ENCODE measurements around the gene ACSS1. TPM values are rescaled to one million over a fixed set of nuclear protein-coding genes. Genes with fewer than 3 reads are reported as not detected.

The ACSS1 gene
- total RNA-seq, 2 experiments from 2014 or later: 8.5 to 10.7 TPM

DNA sequence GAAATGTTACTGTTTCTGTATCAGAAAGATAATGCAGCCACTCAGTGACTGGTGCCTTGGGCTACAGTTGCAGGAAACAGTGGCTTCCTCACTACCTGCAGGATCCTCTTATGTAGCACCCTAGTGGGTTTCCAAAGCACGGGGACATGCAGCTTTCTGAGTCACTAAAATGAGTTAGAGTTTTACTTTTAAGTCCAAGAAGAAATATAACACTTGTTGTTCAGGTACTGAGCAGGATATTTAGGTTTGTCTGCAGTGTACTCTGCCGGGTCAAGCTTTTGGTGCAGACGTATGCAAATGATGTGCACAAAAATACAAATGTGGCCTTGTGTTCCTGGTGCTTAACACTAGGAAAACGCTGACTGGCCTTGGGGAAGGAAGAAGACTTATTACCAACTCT, 22.0 kb downstream of the ACSS1 start:
- intact Hi-C loops (cut with DNase I, micrococcal nuclease): no loop called here
- peak overlapping the region; percentile 52 for H3K27ac Mint-ChIP-seq
- H3K4me1 Mint-ChIP-seq: peaks cover 36% of the 10 kb centered on the region
- no peaks in the 10 kb centered on the region for H3K36me3 Mint-ChIP-seq (ENCODE audit: low read depth)
- POLR2A ChIA-PET: no interaction called here
- H3K27me3 Mint-ChIP-seq: no peaks in the 10 kb centered on the region
- peak overlapping the region; percentile 6 for H3K4me3 Mint-ChIP-seq
- ATAC-seq (peak; percentile 81), DNase-seq (peak; percentile 41)
- CTCF ChIA-PET: interaction anchor here (1.0 to 1.5 kb wide), 3 partner anchors 13 to 53 kb away, joined by 3 to 6 read pairs (median 4); no protein-coding TSS in a partner anchor
- H3K9me3 Mint-ChIP-seq (ENCODE audit: low read depth): no peaks in the 10 kb centered on the region

- Mint-ChIP-seq H3K4me3 (no peak overlapping the region), H3K9me3 (ENCODE audit: low read depth) (no peaks in the 10 kb centered on the region), H3K27ac (no peak overlapping the region), H3K27me3 (no peaks in the 10 kb centered on the region), H3K36me3 (ENCODE audit: low read depth) (peaks cover 2% of the 10 kb centered on the region), H3K4me1 (peaks cover 34% of the 10 kb centered on the region)
- ATAC-seq (no peak), DNase-seq (no peak)
- intact Hi-C loops (cut with DNase I, micrococcal nuclease): no loop called here
- ChIA-PET POLR2A (interaction anchor here (0.6 to 0.7 kb wide), 2 partner anchors 57 to 218 kb away, joined by 3 to 4 read pairs; no protein-coding TSS in a partner anchor), CTCF (interaction anchor here (0.7 to 1.9 kb wide), 6 partner anchors 9 to 322 kb away, joined by 3 to 8 read pairs (median 3); no protein-coding TSS in a partner anchor)
These were observed 24.0 kb downstream of the ACSS1 start for GRCh38 chr20:25033924-25034300.

GRCh38 chr20:25033265-25033923, 24.5 kb downstream of the ACSS1 start:
- no peak for DNase-seq
- H3K27ac Mint-ChIP-seq: no peak overlapping the region
- no peaks in the 10 kb centered on the region for H3K9me3 Mint-ChIP-seq (ENCODE audit: low read depth)
- peaks cover 2% of the 10 kb centered on the region for H3K36me3 Mint-ChIP-seq (ENCODE audit: low read depth)
- intact Hi-C loops (cut with DNase I, micrococcal nuclease): no loop called here
- no peaks in the 10 kb centered on the region for H3K27me3 Mint-ChIP-seq
- peaks cover 34% of the 10 kb centered on the region for H3K4me1 Mint-ChIP-seq
- H3K4me3 Mint-ChIP-seq: no peak overlapping the region
- POLR2A ChIA-PET: interaction anchor here (0.6 to 0.7 kb wide), 2 partner anchors 58 to 218 kb away, joined by 3 to 4 read pairs; no protein-coding TSS in a partner anchor
- ATAC-seq: no peak
- CTCF ChIA-PET: interaction anchor here (0.8 to 1.9 kb wide), 6 partner anchors 8 to 322 kb away, joined by 3 to 8 read pairs (median 3); no protein-coding TSS in a partner anchor

DNA sequence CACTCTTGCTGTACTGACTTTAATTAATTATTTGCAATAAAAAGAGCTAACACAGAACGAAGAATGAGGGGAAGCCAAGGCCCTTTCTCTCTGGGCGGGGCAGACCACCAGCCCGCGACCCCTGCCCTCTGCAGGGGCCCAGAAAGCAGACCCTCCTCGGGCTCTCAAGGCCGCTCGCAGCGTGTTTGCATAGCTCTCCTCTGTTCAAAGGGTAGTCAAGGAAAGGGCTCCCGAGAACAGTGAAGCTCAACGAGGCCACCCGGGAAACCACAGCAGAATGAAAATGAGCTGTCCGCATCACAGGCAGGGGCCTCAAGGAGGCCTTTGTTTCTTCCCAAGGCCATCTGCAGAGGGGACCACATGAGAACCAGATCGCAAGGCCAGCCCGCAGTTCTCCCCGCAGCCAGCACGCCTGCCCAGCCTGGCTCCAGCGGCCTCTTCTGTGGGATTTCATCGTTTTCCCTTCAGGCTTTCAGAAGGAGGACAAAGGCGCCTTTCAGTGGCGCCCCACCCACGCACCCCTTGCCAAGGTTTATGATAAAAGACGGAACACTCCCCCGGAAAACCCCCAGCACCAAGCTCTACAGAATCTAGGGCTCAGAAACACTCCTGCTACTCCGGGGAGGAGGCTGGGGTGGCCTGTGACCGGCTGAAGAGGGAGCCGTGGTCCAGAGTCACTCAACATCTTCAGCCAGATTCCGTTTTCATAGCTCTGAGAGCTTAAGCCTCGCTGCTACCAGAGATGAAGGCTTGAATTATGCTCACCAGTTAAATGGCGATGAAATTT, 25.3 kb downstream of the ACSS1 start:
- intact Hi-C loops (cut with DNase I, micrococcal nuclease): no loop called here
- no peaks in the 10 kb centered on the region for H3K9me3 Mint-ChIP-seq (ENCODE audit: low read depth)
- H3K36me3 Mint-ChIP-seq (ENCODE audit: low read depth): peaks cover 2% of the 10 kb centered on the region
- ChIA-PET CTCF (interaction anchor here (0.8 to 1.9 kb wide), 5 partner anchors 7 to 32 kb away, joined by 3 to 8 read pairs (median 3); no protein-coding TSS in a partner anchor), POLR2A (no interaction called here)
- no peak for ATAC-seq
- no peak for DNase-seq
- H3K4me1 Mint-ChIP-seq: peaks cover 28% of the 10 kb centered on the region
- no peaks in the 10 kb centered on the region for H3K27me3 Mint-ChIP-seq
- H3K27ac Mint-ChIP-seq: no peak overlapping the region
- no peak overlapping the region for H3K4me3 Mint-ChIP-seq

DNA sequence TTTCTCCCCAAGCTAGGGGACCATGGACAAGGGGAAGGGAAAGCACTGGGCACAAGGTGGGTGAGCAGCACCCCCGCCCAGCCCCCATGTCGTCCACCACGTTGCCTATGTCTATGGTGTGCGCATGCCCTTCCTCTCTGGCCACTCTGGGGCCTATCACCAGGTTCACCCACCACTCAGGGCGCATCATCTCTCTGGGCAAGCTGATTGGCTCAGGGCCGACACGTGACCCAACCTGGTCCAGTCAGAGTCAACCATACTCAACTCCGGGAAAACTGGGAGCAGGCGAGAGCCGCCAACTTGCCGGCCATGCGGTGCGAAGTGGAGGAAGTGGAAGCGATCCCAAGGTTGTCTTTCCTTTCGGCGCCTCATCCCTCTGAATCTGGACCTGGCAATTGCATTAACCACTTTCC, 25.9 kb downstream of the ACSS1 start:
- no peaks in the 10 kb centered on the region for H3K27me3 Mint-ChIP-seq
- H3K4me1 Mint-ChIP-seq: peaks cover 22% of the 10 kb centered on the region
- no peak for ATAC-seq
- intact Hi-C loops (cut with DNase I, micrococcal nuclease): no loop called here
- H3K36me3 Mint-ChIP-seq (ENCODE audit: low read depth): peaks cover 2% of the 10 kb centered on the region
- H3K4me3 Mint-ChIP-seq: no peak overlapping the region
- ChIA-PET CTCF (no interaction called here), POLR2A (no interaction called here)
- no peak for DNase-seq
- H3K27ac Mint-ChIP-seq: no peak overlapping the region
- H3K9me3 Mint-ChIP-seq (ENCODE audit: low read depth): no peaks in the 10 kb centered on the region

GRCh38 chr20:25031241-25031640, 26.7 kb downstream of the ACSS1 start:
- no peak for ATAC-seq
- H3K36me3 Mint-ChIP-seq (ENCODE audit: low read depth): peaks cover 2% of the 10 kb centered on the region

DNA sequence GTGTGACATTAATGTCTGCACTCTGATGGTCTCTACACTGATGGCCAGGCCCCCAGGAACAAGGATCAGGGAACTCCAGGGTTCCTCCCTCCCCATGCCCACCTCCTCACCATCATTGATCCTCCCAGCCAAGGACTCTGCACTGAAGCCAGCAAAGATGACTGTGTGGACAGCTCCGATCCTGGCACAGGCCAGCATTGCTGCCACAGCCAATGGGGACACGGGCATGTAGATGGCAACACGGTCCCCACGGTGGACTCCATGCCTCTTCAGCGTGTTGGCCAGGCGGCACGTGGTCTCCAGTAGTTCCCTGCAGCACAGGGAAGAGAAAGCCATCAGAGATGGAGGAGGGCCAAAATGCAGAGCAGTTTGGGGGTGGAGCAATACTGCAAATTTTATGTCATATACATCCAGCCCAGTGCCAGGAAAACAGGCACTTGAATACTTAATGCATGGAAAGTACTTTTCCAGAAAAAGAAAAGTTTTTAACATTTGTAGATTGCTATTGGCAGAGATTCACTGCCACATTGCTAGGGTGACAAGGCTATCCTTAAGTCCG, 27.2 kb downstream of the ACSS1 start:
- no peak overlapping the region for H3K27ac Mint-ChIP-seq
- ATAC-seq (no peak), DNase-seq (no peak)
- peaks cover 2% of the 10 kb centered on the region for H3K36me3 Mint-ChIP-seq (ENCODE audit: low read depth)
- CTCF ChIA-PET: interaction anchor here (0.6 kb wide), 1 partner anchor 39 kb away, joined by 3 read pairs; no protein-coding TSS in a partner anchor
- no peaks in the 10 kb centered on the region for H3K27me3 Mint-ChIP-seq
- no peaks in the 10 kb centered on the region for H3K9me3 Mint-ChIP-seq (ENCODE audit: low read depth)
- H3K4me1 Mint-ChIP-seq: peaks cover 9% of the 10 kb centered on the region
- intact Hi-C loops (cut with DNase I, micrococcal nuclease): no loop called here
- H3K4me3 Mint-ChIP-seq: no peak overlapping the region
- POLR2A ChIA-PET: interaction anchor here (0.6 kb wide), 1 partner anchor 145 kb away, joined by 3 read pairs; no protein-coding TSS in a partner anchor

More at GRCh38 chr20:25031241-25031640, 26.7 kb downstream of the ACSS1 start:
- POLR2A ChIA-PET: no interaction called here
- Mint-ChIP-seq H3K27ac (no peak overlapping the region), H3K4me1 (peaks cover 14% of the 10 kb centered on the region), H3K27me3 (no peaks in the 10 kb centered on the region), H3K9me3 (ENCODE audit: low read depth) (no peaks in the 10 kb centered on the region), H3K4me3 (no peak overlapping the region)
- intact Hi-C loops (cut with DNase I, micrococcal nuclease): no loop called here
- CTCF ChIA-PET: interaction anchor here (0.6 kb wide), 1 partner anchor 39 kb away, joined by 3 read pairs; no protein-coding TSS in a partner anchor
- DNase-seq: no peak

- Mint-ChIP-seq H3K4me1 (peaks cover 4% of the 10 kb centered on the region), H3K36me3 (ENCODE audit: low read depth) (peaks cover 2% of the 10 kb centered on the region), H3K27me3 (no peaks in the 10 kb centered on the region), H3K9me3 (ENCODE audit: low read depth) (no peaks in the 10 kb centered on the region), H3K27ac (no peak overlapping the region), H3K4me3 (no peak overlapping the region)
- POLR2A ChIA-PET: interaction anchor here (0.6 kb wide), 1 partner anchor 145 kb away, joined by 3 read pairs; no protein-coding TSS in a partner anchor
- no peak for DNase-seq
- intact Hi-C loops (cut with DNase I, micrococcal nuclease): no loop called here
- no peak for ATAC-seq
- CTCF ChIA-PET: no interaction called here
These were observed 27.8 kb downstream of the ACSS1 start for GRCh38 chr20:25030007-25030648.

DNA sequence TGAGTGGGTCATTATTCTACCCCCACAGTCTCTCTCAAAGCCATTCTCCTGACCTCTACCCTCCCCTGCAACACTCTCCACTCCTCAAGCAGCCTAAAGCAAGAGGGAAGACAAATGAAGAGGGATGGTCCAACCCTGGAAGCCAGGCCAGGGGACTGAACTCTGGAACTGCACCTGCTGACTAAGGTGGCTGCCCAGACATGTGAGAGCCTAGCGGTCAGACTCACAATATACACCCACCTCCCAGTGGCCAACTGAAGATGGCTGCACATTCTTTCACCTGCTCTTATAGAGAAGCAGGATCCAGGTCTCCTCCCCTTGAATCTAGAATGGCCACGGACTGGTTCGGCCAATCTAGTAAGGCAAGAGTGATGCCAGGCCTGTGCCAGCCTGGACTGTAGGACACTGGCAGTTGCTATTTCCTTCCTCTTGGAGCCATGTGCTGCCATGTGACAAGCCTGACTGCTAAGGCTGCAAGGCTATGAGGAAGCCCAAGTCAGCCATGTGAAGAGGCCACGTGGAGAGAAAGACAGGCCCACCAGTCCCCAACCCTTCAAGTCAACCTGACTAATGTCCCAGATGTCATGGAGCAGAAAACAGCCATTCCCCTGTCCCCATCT, 31.8 kb downstream of the ACSS1 start:
- Mint-ChIP-seq H3K27me3 (no peaks in the 10 kb centered on the region), H3K36me3 (ENCODE audit: low read depth) (peaks cover 2% of the 10 kb centered on the region), H3K4me1 (peaks cover 4% of the 10 kb centered on the region), H3K4me3 (no peak overlapping the region), H3K27ac (no peak overlapping the region), H3K9me3 (ENCODE audit: low read depth) (no peaks in the 10 kb centered on the region)
- DNase-seq (no peak), ATAC-seq (no peak)
- POLR2A ChIA-PET: no interaction called here
- intact Hi-C loops (cut with DNase I, micrococcal nuclease): no loop called here
- CTCF ChIA-PET: interaction anchor here (1.1 kb wide), 1 partner anchor 7 kb away, joined by 3 read pairs; no protein-coding TSS in a partner anchor

DNA sequence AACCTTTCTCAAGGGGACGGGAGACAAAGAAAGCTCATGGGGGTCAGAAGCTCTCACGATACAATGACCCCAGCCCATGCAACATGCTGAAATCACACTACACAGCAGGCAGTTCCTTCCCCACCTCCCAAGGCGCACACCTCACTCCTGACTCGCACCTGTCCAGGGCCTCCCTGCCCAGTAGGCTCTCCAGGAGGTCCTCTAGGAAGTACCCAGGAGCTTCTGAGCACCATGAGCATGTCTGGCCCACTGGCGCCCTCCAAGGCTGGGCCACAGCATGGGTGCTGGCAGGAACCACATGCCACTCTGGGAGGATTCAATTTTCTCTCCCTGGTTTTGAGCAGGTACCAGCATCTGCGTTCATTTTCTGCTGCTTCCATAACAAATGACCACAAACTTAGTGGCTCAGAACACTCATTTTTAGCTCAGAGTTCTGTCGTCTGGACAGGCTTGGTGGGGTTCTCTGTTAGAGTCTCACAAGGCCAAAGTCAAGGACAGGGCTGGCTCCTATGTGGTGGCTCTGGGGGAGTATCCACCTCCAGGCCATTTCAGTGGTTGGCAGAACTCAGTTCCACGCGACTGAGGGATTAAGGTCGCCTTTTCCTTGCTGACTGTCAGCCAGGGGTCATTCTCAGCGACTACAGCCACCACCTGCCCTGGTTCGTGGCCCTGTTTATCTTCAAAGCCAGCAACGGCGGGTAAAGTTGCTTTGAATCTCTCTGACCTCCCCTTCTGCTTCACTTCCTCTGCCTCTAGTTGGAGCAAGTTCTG, 32.7 kb downstream of the ACSS1 start:
- intact Hi-C loops (cut with DNase I, micrococcal nuclease): no loop called here

More for the DNA sequence above, 32.7 kb downstream of the ACSS1 start:
- ChIA-PET CTCF (interaction anchor here (1.1 to 1.5 kb wide), 2 partner anchors 8 to 40 kb away, joined by 3 read pairs; no protein-coding TSS in a partner anchor), POLR2A (no interaction called here)
- no peak overlapping the region for H3K27ac Mint-ChIP-seq
- H3K4me1 Mint-ChIP-seq: peaks cover 4% of the 10 kb centered on the region
- DNase-seq (no peak), ATAC-seq (no peak)
- H3K9me3 Mint-ChIP-seq (ENCODE audit: low read depth): no peaks in the 10 kb centered on the region
- peaks cover 3% of the 10 kb centered on the region for H3K36me3 Mint-ChIP-seq (ENCODE audit: low read depth)
- no peaks in the 10 kb centered on the region for H3K27me3 Mint-ChIP-seq
- H3K4me3 Mint-ChIP-seq: no peak overlapping the region
